Activated CD8-positive, alpha-beta memory T cell treated with anti-CD3 and anti-CD28 coated beads, Interleukin-2, amount 50 U/mL, for 1 hour (primary cell): ENCODE results near the gene KIAA0319L.

Experiments
- DNase-seq: peaks from one replicate; pipeline ENCODE4 v3.0.0-alpha.2; 2020; ENCODE audit errors: extremely low read depth

KIAA0319L gene

GRCh38 chr1:35443768-35444518, 113.3 kb downstream of the KIAA0319L start:
- DNase-seq, result no peak

- no peak for DNase-seq
These were observed 114.5 kb downstream of the KIAA0319L start for GRCh38 chr1:35442734-35443133.

GRCh38 chr1:35441926-35442579, 115.2 kb downstream of the KIAA0319L start:
- no peak for DNase-seq

- DNase-seq, result no peak
These were observed 117.6 kb downstream of the KIAA0319L start for GRCh38 chr1:35439626-35440025.

GRCh38 chr1:35437200-35437599, 120.0 kb downstream of the KIAA0319L start:
- DNase-seq, result no peak

GRCh38 chr1:35436078-35436477, 121.1 kb downstream of the KIAA0319L start:
- no peak for DNase-seq

- no peak for DNase-seq
These were observed 122.5 kb downstream of the KIAA0319L start for GRCh38 chr1:35434703-35435102.

- DNase-seq, result no peak
These were observed 123.5 kb downstream of the KIAA0319L start for GRCh38 chr1:35433714-35434113.

GRCh38 chr1:35432231-35432630, 125.0 kb downstream of the KIAA0319L start:
- DNase-seq, result no peak

- no peak for DNase-seq
These were observed 126.0 kb downstream of the KIAA0319L start for GRCh38 chr1:35431173-35431599.

GRCh38 chr1:35430762-35431161, 126.4 kb downstream of the KIAA0319L start:
- DNase-seq, result no peak

GRCh38 chr1:35428360-35428759, 128.8 kb downstream of the KIAA0319L start:
- no peak for DNase-seq

- DNase-seq, result no peak
These were observed 131.1 kb downstream of the KIAA0319L start for GRCh38 chr1:35426097-35426586.

GRCh38 chr1:35408925-35409324, 148.3 kb downstream of the KIAA0319L start:
- DNase-seq, result no peak

GRCh38 chr1:35407743-35408142, 149.5 kb downstream of the KIAA0319L start:
- no peak for DNase-seq

- no peak for DNase-seq
These were observed 151.1 kb downstream of the KIAA0319L start for GRCh38 chr1:35406103-35406502.

GRCh38 chr1:35401049-35401448, 156.2 kb downstream of the KIAA0319L start:
- no peak for DNase-seq

GRCh38 chr1:35398739-35399138, 158.5 kb downstream of the KIAA0319L start:
- no peak for DNase-seq

GRCh38 chr1:35394386-35394785, 162.8 kb downstream of the KIAA0319L start:
- DNase-seq, result no peak

GRCh38 chr1:35390600-35391494, 166.4 kb downstream of the KIAA0319L start:
- DNase-seq, result no peak

GRCh38 chr1:35386959-35387358, 170.2 kb downstream of the KIAA0319L start:
- no peak for DNase-seq

- DNase-seq, result no peak
These were observed 170.9 kb downstream of the KIAA0319L start for GRCh38 chr1:35386290-35386689.
